ENCODE data around the gene AAGAB. TPM values are rescaled to one million over a fixed set of nuclear protein-coding genes. Genes with fewer than 3 reads are reported as not detected.
"Not testable (repeated sequence)": the region's sequence is repeated elsewhere in the genome, so short reads cannot be mapped to it uniquely, and the experiment has no call there.

AAGAB gene
- total RNA-seq, 1 donor from 2014 or later = 31.0 TPM

DNA sequence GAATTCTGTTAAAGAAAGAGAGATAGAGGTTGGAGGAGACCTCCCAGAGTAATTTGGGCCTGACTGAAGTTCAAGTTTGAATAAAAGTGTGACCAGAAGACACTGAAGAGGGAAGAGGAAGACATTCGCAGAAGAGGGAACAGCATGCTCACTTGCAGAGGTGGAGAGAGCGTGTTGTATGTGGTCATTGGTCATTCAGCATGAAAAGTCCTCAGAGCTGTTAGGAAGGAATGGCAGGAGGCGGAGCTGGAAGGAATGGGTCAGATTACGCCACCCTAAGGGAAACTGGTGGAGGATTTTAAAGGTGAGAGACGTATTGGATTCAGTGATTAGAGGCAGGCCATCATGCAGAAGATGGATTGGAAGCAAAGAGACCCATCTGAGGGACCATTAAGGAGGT, 41.7 kb upstream of the AAGAB start:
- H3K36me3 Mint-ChIP-seq = no peaks in the 10 kb centered on the region
- H3K9me3 Mint-ChIP-seq = peaks cover 8% of the 10 kb centered on the region
- H3K27me3 Mint-ChIP-seq (ENCODE audit: low read depth) = no peaks in the 10 kb centered on the region
- no peak overlapping the region for H3K27ac Mint-ChIP-seq
- no peak overlapping the region for H3K4me3 Mint-ChIP-seq
- H3K4me1 Mint-ChIP-seq = peaks cover 4% of the 10 kb centered on the region
- TF ChIP-seq, protein P1, sequence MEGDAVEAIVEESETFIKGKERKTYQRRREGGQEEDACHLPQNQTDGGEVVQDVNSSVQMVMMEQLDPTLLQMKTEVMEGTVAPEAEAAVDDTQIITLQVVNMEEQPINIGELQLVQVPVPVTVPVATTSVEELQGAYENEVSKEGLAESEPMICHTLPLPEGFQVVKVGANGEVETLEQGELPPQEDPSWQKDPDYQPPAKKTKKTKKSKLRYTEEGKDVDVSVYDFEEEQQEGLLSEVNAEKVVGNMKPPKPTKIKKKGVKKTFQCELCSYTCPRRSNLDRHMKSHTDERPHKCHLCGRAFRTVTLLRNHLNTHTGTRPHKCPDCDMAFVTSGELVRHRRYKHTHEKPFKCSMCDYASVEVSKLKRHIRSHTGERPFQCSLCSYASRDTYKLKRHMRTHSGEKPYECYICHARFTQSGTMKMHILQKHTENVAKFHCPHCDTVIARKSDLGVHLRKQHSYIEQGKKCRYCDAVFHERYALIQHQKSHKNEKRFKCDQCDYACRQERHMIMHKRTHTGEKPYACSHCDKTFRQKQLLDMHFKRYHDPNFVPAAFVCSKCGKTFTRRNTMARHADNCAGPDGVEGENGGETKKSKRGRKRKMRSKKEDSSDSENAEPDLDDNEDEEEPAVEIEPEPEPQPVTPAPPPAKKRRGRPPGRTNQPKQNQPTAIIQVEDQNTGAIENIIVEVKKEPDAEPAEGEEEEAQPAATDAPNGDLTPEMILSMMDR (IDR thresholded peaks at IDR 0.05; ENCODE audit: unreplicated experiment) = no peak
- DNase-seq (ENCODE audit: low spot score in 2 of 2, unreplicated experiment in 2 of 2) = no peak

DNA sequence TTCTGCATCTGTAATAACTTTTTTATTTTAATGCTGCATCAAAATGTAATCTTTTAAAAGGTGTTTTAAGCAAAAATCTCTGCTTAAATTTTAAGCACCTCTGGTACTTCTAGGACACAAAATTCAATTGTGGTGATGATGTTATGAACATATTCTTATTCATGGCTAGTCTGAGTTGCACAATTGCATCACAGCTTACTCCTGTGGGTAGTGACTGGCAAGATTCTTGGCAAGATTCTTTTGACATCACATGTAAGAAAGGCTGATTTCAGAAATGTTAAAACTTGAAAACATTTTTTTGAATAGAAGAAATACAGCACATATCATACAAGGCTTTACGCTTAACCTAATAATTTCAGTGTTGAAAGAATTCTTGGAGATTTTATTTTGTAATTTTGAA, 35.9 kb upstream of the AAGAB start:
- TF ChIP-seq, protein P1 (IDR thresholded peaks at IDR 0.05; ENCODE audit: unreplicated experiment) = no peak

DNA sequence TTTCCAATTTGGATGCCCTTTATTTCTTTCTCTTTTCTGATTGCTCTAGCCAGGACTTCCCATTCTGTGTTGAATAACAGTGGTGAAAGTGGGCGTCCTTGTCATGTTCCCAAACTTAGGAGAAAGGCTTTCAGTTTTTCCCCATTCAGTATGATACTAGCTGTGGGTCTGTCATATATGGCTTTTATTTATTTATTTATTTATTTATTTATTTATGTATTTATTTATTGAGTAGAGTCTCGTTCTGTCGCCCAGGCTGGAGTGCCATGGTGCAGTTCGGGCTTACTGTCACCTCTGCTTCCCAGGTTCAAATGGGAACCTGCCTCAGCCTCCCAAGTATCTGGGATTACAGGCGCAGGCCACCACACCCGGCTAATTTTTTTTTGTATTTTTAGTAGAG, 31.9 kb upstream of the AAGAB start:
- not testable (repeated sequence) for H3K27ac Mint-ChIP-seq; DNase-seq (ENCODE audit: low spot score in 2 of 2, unreplicated experiment in 2 of 2); H3K4me1 Mint-ChIP-seq; H3K4me3 Mint-ChIP-seq; H3K36me3 Mint-ChIP-seq; H3K27me3 Mint-ChIP-seq (ENCODE audit: low read depth)
- H3K9me3 Mint-ChIP-seq = peaks cover 22% of the 10 kb centered on the region

More for the DNA sequence above, 35.9 kb upstream of the AAGAB start:
- Mint-ChIP-seq H3K27ac (no peak overlapping the region), H3K9me3 (peaks cover 14% of the 10 kb centered on the region), H3K4me3 (no peak overlapping the region), H3K4me1 (no peaks in the 10 kb centered on the region), H3K27me3 (ENCODE audit: low read depth) (no peaks in the 10 kb centered on the region), H3K36me3 (peaks cover 2% of the 10 kb centered on the region)
- DNase-seq (ENCODE audit: low spot score in 2 of 2, unreplicated experiment in 2 of 2) = no peak

DNA sequence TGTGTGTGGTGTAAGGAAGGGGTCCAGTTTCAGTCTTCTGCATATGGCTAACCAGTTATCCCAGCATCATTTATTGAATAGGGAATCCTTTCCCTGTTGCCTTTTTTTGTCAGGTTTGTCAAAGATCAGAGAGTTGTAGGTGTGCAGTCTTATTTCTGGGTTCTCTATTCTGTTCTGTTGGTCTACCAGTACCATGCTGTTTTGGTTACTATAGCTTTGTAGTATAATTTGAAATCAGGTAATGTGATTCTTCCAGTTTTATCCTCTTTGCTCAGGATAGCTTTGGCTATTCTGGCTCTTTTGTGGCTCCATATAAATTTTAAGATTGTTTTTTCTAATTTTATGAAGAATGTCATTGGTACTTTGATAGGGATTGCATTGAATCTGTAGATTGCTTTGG, 31.2 kb upstream of the AAGAB start:
- not testable (repeated sequence) for H3K27ac Mint-ChIP-seq; H3K27me3 Mint-ChIP-seq (ENCODE audit: low read depth); DNase-seq (ENCODE audit: low spot score in 2 of 2, unreplicated experiment in 2 of 2); H3K4me3 Mint-ChIP-seq; H3K36me3 Mint-ChIP-seq; H3K4me1 Mint-ChIP-seq
- peaks cover 20% of the 10 kb centered on the region for H3K9me3 Mint-ChIP-seq

DNA sequence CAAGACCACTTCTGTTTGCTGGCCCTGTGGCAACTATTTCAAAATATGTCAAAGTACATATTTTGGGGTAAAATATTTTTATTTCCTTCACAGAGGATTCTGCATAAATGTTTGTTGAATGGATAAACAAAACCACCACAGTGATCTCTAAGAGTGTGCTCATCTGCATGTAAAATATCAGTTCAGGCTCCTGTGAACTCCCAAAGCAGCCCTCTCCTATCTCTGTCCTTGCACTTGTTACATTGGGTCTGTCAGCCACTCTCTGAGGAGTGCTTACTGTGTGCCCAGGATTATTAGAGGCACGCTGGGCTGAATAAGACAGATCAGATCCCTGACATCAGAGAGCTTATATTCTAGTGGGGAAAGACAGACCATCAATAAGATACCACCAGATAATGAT, 27.3 kb upstream of the AAGAB start:
- peaks cover 20% of the 10 kb centered on the region for H3K9me3 Mint-ChIP-seq
- H3K4me1 Mint-ChIP-seq = no peaks in the 10 kb centered on the region
- H3K27me3 Mint-ChIP-seq (ENCODE audit: low read depth) = no peaks in the 10 kb centered on the region
- no peak overlapping the region for H3K4me3 Mint-ChIP-seq
- TF ChIP-seq, protein P1 (IDR thresholded peaks at IDR 0.05; ENCODE audit: unreplicated experiment) = no peak
- peaks cover 4% of the 10 kb centered on the region for H3K36me3 Mint-ChIP-seq
- no peak overlapping the region for H3K27ac Mint-ChIP-seq
- no peak for DNase-seq (ENCODE audit: low spot score in 2 of 2, unreplicated experiment in 2 of 2)

DNA sequence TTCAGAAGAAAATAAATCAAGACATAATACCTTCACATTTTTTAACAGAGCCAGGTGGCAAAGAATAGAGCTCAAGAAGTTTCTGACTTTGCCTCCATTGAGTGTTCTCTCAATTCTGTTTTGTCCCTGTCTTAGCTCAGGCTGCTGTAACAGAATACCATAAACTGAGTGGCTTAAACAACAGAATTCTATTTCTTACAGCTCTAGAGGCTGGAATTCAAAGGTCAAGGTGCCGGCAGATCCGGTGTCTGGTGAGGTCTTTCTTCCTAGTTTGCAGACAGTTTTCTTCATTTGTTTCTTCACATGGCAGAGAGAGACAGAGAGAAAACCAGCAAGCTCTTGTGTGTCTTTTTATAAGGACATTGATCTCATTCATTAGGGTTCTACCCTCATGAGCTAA, 25.8 kb upstream of the AAGAB start:
- peaks cover under 1% of the 10 kb centered on the region for H3K36me3 Mint-ChIP-seq
- H3K4me1 Mint-ChIP-seq = no peaks in the 10 kb centered on the region
- H3K27me3 Mint-ChIP-seq (ENCODE audit: low read depth) = no peaks in the 10 kb centered on the region
- TF ChIP-seq, protein P1 (IDR thresholded peaks at IDR 0.05; ENCODE audit: unreplicated experiment) = no peak
- no peak overlapping the region for H3K27ac Mint-ChIP-seq
- DNase-seq (ENCODE audit: low spot score in 2 of 2, unreplicated experiment in 2 of 2) = no peak
- no peak overlapping the region for H3K4me3 Mint-ChIP-seq
- H3K9me3 Mint-ChIP-seq = peaks cover 9% of the 10 kb centered on the region

DNA sequence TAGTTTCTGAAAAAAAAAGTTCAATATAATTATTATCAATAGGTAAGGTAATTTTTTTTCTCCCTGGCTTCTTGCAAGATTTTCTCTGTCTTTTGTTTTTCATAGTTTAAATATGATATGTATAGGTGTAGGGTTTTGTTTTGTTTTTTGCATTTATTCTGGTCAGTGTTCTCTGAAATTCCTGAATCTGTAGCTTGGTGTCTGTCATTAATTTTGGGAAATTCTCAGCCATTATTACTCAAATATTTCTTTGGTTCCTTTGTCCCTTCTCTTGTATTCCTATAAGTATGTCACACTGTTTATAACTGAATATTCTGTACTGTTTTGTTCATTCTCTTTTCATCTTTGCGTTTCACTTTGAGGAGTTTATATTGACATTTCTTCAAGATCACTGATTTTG, 22.2 kb upstream of the AAGAB start:
- Mint-ChIP-seq H3K4me1 (no peaks in the 10 kb centered on the region), H3K27ac (no peak overlapping the region), H3K9me3 (peaks cover 22% of the 10 kb centered on the region)

More for the DNA sequence above, 22.2 kb upstream of the AAGAB start:
- H3K4me3 Mint-ChIP-seq = no peak overlapping the region
- TF ChIP-seq, protein P1 (IDR thresholded peaks at IDR 0.05; ENCODE audit: unreplicated experiment) = no peak
- H3K36me3 Mint-ChIP-seq = no peaks in the 10 kb centered on the region
- H3K27me3 Mint-ChIP-seq (ENCODE audit: low read depth) = no peaks in the 10 kb centered on the region
- no peak for DNase-seq (ENCODE audit: low spot score in 2 of 2, unreplicated experiment in 2 of 2)

Measured in mesothelial cell of epicardium (in vitro differentiated cells).